Brain microvascular endothelial cell (primary cell): ENCODE data around the gene MAST1.

Source experiments
- DNase-seq: peaks from one replicate; pipeline ENCODE4 v3.0.0-alpha.2; 2020
- H3K27ac ChIP-seq: fragments of 250-450 bp; sonication (Bioruptor Pico); 2 replicates; pipeline ENCODE4 v1.5.1; 2020; ENCODE audit warnings: mild to moderate bottlenecking, moderate library complexity
- H3K27me3 ChIP-seq: fragments of 250-450 bp; sonication (Bioruptor Pico); replicated peaks from 2 replicates; pipeline ENCODE4 v1.5.1; 2020; ENCODE audit warnings: mild to moderate bottlenecking
- H3K36me3 ChIP-seq: fragments of 250-450 bp; sonication (Bioruptor Pico); replicated peaks from 2 replicates; pipeline ENCODE4 v1.5.1; 2020; ENCODE audit warnings: mild to moderate bottlenecking
- H3K4me3 ChIP-seq: 2 replicates; pipeline ENCODE4 v1.5.1; 2011; ENCODE audit warnings: low read depth, mild to moderate bottlenecking, control low read depth, low read length, moderate library complexity
- in situ Hi-C: cut with HindIII; loops from 2 replicates; pipeline ENCODE4 v1.10.0; 2017; ENCODE audit warnings: low sequenced_read_pairs, low pct_ligation_motif_present
- TF ChIP-seq, protein P1 (sequence below): IDR thresholded peaks from 2 replicates; pipeline ENCODE4 v1.5.1; 2011; ENCODE audit warnings: low read depth, mild to moderate bottlenecking, moderate library complexity, low read length, control low read depth, inconsistent platforms; ENCODE audit errors: missing control alignments

The MAST1 gene

DNA sequence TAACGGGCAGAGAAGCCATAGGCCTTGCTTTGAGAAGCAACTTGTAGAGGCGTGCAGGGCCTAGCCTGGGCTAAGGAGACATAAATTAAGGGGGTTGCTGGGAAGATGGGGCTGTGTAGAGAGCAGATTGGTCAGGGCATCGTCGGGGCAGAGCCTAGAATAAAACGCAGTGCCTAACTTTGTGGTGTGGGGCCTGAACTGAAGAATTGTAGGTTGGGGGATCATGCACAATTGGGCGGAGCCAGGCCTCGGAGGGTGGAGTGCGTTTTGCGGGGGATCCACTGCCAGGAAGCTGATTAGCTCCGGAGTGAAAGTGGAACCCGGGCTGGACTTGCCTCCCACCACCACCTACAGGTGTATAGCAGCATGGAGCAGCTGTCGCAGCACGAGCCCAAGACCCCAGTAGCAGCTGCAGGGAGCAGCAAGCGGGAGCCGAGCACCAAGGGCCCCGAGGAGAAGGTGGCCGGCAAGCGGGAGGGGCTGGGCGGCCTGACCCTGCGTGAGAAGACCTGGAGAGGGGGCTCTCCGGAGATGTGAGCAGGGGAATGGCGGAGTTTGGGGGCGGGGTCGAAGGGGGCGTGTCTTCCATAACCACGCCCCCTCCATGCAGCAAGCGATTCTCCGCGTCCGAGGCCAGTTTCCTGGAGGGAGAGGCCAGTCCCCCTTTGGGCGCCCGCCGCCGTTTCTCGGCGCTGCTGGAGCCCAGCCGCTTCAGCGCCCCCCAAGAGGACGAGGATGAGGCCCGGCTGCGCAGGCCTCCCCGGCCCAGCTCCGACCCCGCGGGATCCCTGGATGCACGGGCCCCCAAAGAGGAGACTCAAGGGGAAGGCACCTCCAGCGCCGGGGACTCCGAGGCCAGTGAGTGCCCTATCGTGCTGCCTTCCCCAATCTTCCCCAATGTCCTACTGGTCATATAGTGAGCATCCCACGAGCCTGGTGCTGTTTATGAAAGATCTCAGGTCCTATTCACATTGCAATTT, 29.1 kb downstream of the MAST1 start:
- Histone ChIP-seq H3K36me3 (no peaks in the 10 kb centered on the region), H3K4me3 (peak overlapping the region; percentile 46), H3K27me3 (no peaks in the 10 kb centered on the region), H3K27ac (no peak overlapping the region)
- DNase-seq = peak; percentile 29
- in situ Hi-C loops = no loop called here
- TF ChIP-seq, protein P1, sequence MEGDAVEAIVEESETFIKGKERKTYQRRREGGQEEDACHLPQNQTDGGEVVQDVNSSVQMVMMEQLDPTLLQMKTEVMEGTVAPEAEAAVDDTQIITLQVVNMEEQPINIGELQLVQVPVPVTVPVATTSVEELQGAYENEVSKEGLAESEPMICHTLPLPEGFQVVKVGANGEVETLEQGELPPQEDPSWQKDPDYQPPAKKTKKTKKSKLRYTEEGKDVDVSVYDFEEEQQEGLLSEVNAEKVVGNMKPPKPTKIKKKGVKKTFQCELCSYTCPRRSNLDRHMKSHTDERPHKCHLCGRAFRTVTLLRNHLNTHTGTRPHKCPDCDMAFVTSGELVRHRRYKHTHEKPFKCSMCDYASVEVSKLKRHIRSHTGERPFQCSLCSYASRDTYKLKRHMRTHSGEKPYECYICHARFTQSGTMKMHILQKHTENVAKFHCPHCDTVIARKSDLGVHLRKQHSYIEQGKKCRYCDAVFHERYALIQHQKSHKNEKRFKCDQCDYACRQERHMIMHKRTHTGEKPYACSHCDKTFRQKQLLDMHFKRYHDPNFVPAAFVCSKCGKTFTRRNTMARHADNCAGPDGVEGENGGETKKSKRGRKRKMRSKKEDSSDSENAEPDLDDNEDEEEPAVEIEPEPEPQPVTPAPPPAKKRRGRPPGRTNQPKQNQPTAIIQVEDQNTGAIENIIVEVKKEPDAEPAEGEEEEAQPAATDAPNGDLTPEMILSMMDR = no peak

DNA sequence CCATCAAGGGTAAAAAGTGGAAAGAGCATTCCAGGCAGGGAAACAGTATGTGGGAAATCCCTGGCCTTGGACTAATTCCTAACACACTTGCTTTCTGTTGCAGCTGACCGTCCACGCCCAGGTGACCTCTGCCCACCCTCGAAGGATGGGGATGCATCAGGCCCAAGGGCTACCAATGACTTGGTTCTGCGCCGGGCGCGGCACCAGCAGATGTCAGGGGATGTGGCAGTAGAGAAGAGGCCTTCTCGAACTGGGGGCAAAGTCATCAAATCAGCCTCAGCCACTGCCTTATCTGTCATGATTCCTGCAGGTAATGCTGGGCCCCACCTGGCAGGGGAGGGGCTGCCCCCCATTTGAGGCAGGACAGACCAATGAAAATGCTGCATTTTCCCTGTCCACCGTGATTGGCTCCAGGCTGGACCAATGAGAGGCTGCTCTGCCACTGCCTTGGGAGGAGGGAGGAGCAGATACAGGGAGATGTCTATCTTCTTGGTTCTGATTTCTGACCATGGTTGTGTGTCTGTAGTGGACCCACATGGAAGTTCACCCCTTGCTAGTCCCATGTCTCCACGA, 30.3 kb downstream of the MAST1 start:
- Histone ChIP-seq H3K27ac (no peak overlapping the region), H3K36me3 (no peaks in the 10 kb centered on the region), H3K4me3 (no peak overlapping the region), H3K27me3 (no peaks in the 10 kb centered on the region)
- DNase-seq = no peak
- TF ChIP-seq, protein P1 = no peak
- in situ Hi-C loops = no loop called here

DNA sequence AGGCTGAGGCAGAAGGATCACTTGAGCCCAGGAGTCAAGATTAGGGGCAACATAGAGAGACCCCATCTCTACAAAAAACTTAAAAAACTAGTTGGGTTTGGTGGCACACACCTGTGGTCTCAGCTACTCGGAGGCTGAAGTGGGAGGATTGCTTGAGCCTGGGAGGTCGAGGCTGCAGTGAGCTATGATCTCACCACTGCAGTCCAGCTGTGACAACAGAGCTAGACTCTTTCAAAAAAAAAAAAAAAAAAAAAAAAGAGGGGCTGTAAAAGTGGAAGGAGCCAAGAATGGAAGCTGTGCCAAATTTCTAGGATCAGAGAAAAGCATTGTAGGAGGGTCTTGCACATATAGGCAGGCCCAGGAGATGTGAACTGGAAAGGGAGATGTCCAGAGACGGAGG, 33.4 kb downstream of the MAST1 start:
- in situ Hi-C loops = no loop called here
- TF ChIP-seq, protein P1 = no peak
- DNase-seq = no peak
- Histone ChIP-seq H3K27me3 (no peaks in the 10 kb centered on the region), H3K36me3 (no peaks in the 10 kb centered on the region), H3K27ac (no peak overlapping the region), H3K4me3 (no peak overlapping the region)

DNA sequence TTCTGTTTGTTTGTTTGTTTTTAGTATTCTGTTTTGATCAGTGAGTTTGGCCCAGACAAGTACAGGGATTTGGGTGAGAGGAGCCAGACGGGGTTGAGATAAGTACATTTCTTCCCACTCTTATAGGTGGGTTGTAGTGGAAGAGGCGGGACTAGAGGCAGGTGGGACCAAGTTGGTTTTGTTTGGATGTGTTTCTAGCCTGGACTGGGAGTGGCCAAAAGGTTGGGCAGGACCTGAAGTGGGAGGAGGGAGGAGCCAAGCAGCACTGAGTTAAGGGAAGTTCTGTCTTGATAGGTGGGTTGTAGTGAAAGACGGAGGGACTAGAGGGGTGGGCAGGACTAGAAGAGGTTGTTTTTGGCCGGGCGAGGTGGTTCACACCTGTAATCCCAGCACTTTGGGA, 33.9 kb downstream of the MAST1 start:
- TF ChIP-seq, protein P1 = no peak
- no peak overlapping the region for H3K4me3 ChIP-seq
- no peaks in the 10 kb centered on the region for H3K36me3 ChIP-seq
- in situ Hi-C loops = no loop called here
- no peaks in the 10 kb centered on the region for H3K27me3 ChIP-seq
- no peak overlapping the region for H3K27ac ChIP-seq
- no peak for DNase-seq

DNA sequence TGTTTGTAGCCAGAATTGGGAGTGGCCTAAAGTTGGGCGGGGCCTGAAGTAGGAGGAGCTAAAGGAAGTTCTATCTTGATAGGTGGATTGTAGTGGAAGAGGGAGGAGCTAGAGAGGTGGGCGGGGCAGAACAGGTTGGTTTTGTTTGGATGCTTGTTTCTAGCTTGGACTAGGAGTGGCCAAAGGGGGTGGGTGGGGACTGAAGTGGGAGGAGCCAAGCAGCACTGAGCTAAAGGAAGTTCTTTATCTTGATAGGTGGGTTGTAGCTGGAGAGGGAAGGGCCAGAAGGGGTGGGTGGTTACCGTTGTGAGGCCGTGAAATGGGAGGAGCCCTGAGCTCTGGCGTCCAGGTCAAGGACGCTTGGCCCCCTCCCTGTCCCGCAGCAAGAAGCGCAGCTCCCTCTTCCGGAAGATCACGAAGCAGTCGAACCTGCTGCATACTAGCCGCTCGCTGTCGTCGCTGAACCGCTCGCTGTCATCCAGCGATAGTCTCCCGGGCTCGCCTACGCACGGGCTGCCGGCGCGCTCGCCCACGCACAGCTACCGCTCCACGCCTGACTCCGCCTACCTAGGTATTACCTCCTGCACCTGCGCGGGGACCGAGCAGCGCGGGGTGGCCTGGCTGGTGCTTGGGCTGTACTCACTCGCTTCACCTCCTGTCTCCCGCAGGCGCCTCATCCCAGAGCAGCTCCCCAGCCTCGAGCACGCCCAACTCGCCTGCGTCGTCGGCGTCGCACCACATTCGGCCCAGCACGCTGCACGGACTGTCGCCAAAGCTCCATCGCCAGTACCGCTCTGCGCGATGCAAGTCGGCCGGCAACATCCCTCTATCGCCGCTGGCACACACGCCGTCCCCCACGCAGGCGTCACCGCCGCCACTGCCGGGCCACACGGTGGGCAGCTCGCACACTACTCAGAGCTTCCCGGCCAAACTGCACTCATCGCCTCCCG, 34.9 kb downstream of the MAST1 start:
- no peaks in the 10 kb centered on the region for H3K27me3 ChIP-seq
- DNase-seq = peak; percentile 52

More for the DNA sequence above, 34.9 kb downstream of the MAST1 start:
- Histone ChIP-seq H3K36me3 (no peaks in the 10 kb centered on the region), H3K4me3 (peak overlapping the region; percentile 5), H3K27ac (no peak overlapping the region)
- TF ChIP-seq, protein P1 = no peak
- in situ Hi-C loops = no loop called here
